Measurements from ENCODE around the gene NDUFS2.
"Not testable (repeated sequence)": the region's sequence is repeated elsewhere in the genome, so short reads cannot be mapped to it uniquely, and the experiment has no call there.

NDUFS2 gene

GRCh38 chr1:161222175-161223019, 20.2 kb downstream of the NDUFS2 start:
- DNase-seq: no peak

DNA sequence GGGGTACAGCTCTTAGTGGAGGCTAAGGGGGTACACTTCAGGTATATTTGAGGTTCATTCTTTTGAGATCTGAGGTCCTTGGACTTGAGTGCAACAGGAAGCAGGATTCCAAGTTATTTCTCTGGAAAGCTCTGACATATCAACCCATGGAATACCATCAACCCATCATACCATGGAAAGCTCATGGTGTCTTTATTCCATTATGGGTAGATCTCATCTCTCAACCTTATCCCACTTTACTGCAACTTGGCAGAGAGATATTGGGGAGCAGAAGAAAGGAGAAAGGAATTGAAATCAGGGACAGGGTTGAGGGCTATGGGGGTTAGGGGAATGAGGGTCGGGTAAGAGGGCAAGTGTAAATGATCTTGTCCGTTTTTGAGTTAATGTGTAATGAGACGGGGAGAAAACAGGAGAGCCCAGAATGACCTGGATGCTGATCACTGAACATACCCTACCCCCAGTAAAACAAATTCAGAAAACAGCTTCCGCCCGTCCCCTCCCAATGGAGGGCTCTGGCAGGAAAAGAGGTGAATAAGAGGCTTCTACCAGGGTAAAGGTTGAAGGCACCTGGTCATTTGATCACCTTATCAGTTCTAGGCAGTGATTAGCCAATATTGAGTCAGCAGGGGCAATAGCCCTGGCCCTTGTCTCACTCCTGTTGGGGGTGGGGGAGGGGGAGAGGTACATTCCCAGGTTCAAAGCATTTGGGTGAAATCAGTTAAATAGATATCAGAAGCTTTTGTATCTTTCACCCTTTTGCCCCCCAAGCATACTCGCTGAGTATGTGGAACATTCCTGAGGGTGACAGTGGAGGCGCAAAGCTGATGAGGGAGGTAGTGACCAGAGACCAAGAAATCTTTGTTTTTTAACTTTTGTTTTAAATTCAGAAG, 21.9 kb downstream of the NDUFS2 start:
- no peak for DNase-seq

GRCh38 chr1:161224695-161225087, 22.5 kb downstream of the NDUFS2 start:
- not testable (repeated sequence) for DNase-seq

DNA sequence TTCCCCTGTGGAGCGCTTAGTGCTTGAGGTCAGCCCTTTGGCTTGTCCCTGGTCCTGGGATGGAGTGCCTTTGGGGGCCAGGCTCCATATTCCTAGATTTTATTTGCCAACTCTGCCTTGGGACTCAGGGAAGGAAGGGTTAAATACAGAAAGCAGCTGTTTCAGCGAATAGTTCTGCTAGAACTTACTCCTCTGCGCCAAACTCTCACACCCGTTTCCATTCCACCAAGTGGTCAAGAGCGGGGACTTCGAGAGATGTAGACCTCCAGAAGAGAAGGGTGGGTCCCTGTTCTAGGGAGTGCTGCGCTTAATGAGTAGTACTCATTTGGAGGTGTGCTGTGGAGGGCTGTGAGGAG, 23.0 kb downstream of the NDUFS2 start:
- DNase-seq: no peak

GRCh38 chr1:161225534-161226319, 23.6 kb downstream of the NDUFS2 start, which contains the start of gene TOMM40L:
TSS of gene TOMM40L (plus strand) at chr1:161226060. CDS start at chr1:161226490, 430 bp downstream.
- peak; percentile 97 for DNase-seq

- DNase-seq: no peak
Measured at GRCh38 chr1:161226320-161226711, 24.1 kb downstream of the NDUFS2 start.

DNA sequence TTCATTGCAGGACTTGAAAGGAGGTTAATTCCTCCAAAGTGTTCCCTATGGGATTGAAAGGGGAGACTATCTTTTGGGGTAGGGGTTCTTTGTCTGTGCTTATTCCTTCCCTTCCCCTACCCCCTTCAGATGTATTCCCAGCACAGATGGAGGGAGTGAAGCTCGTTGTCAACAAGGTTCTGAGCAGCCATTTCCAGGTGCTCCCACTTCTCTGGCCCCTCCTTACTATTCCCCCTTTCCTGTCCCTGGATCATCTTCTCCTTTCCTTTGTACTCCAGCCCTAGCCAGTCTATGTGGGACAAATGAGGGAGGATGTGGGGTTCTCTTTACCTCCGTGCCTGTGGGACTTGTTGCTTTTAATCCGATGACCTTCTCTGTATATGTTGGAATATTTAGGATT, 24.6 kb downstream of the NDUFS2 start:
- no peak for DNase-seq

GRCh38 chr1:161227196-161227871, 25.2 kb downstream of the NDUFS2 start:
- peak; percentile 65 for DNase-seq

DNA sequence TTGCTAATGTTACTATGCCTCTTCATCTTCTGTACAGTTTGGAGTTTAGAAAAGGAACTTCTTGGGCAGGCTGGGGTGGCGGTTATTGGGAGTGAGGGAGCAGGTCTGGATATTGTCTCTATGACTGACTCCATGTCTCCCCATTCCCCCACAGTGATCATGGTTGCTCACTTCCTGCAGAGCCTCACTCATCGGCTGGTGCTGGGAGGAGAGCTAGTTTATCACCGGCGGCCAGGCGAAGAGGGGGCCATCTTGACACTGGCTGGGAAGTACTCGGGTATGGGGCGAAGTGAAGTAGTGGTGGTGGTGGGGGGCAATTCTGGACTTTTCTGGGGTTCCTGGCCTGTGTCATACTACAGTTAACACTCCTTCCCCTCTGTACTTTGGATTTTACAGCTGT, 25.9 kb downstream of the NDUFS2 start:
- no peak for DNase-seq

- no peak for DNase-seq
Measured at GRCh38 chr1:161229896-161230295, 27.7 kb downstream of the NDUFS2 start.

GRCh38 chr1:161230762-161231161, 28.6 kb downstream of the NDUFS2 start:
- DNase-seq: no peak

GRCh38 chr1:161233102-161233501, 30.9 kb downstream of the NDUFS2 start:
- no peak for DNase-seq

- DNase-seq: no peak
Measured at GRCh38 chr1:161235957-161236775, 34.0 kb downstream of the NDUFS2 start.

DNA sequence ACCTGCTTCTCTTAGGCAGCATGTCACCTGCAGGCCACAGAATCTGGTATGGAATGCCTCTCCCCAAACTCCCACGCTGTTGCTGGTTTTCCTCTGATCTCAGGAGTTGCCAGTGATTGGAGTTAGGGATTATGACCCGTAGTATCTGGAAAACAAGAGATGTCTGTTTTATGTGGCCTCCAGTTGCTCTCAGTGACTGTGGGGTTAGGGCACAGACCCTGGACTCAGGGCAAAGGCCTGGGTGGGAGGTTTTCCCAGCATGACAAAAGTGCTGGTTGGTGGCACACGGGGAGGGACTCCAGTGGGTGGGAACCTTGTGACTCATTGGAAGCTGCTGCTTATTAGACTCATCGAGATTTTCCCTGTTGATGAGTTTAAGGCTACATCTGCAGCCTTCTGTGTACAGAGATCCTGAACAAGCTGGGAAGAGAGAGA, 35.9 kb downstream of the NDUFS2 start, which contains the start of gene NR1I3:
Gene NR1I3, minus strand, starts transcription at position 165 of the 435 bp plus-strand sequence. CDS start 1,638 bp downstream, outside the sequence.
- DNase-seq: no peak

DNA sequence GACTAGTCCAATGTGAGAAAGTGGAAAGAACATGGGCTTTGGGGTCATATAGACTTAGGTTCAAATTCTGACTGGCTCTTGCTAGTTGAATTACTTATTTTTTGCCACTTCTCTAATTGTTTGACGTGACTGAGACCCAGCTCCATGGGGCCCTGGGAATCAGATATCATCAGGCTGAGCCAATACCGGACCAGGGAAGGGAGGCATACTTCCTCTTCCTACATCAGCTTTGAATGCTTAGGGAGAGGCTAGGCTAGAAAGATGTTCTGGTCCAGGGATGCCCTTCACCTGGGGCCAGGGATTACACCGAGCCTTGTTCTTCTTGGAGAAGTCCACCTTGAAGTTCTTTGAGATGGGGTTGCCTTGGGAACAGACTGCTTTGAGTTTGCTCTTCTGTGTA, 39.5 kb downstream of the NDUFS2 start:
- DNase-seq: no peak

DNA sequence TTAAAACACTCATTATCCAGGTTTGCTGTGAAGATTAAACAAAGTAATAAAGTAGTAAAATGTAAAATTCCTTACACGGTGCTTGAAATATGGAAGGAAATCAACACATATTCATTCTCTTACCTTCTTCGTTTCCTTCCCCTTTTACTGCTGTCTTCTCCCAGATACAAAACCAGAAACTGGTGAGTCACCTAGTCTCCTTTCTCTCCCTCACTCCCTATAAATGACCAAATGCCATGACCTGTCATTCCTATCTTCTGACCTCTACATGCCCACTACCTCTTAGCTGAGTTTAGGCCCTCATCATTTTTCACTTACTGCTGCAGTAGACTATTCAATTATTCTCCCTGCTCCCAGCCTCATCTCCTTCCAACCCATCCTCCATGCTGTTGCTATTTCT, 40.1 kb downstream of the NDUFS2 start:
- no peak for DNase-seq

DNA sequence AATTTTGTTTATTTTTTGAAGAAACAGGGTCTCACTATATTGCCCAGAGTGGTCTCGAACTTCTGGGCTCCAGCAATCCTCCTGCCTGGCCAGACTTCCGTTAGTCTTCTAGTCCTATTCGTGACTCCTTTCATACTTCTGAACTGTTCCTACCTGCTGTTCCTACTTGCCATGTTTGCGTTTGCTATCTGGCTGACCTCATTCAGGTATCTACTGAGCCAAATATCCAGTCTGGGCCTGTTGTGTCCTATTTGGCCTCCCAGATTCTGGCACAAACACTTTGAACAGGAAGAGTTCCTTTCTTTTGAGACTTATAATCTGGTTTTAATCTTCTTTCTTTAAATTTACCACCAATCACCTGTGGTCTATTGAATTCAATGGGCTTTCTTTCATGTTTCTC, 42.7 kb downstream of the NDUFS2 start:
- no peak for DNase-seq

- not testable (repeated sequence) for DNase-seq
Measured at GRCh38 chr1:161250100-161250499, 47.9 kb downstream of the NDUFS2 start.

GRCh38 chr1:161250829-161251228, 48.7 kb downstream of the NDUFS2 start:
- DNase-seq: no peak

GRCh38 chr1:161251579-161251978, 49.4 kb downstream of the NDUFS2 start:
- no peak for DNase-seq

GRCh38 chr1:161255302-161255701, 53.1 kb downstream of the NDUFS2 start:
- DNase-seq: not testable (repeated sequence)

Measured in NCI-H1092 (cell line).